Hepatocyte (in vitro differentiated cells): ENCODE measurements around the gene EYS.

Experiments used
- EZH2 ChIP-seq: fragments of 200-600 bp; sonication (generic); IDR thresholded peaks from 2 replicates; pipeline ENCODE4 v1.6.1; 2016; ENCODE audit warnings: antibody characterized with exemption, mild to moderate bottlenecking, borderline replicate concordance
- TF ChIP-seq, protein P1 (sequence below): fragments of 200-600 bp; sonication (generic); IDR thresholded peaks from 2 replicates; pipeline ENCODE4 v1.5.1; 2016; ENCODE audit warnings: antibody characterized with exemption, mild to moderate bottlenecking; ENCODE audit not compliant: poor library complexity

DNA sequence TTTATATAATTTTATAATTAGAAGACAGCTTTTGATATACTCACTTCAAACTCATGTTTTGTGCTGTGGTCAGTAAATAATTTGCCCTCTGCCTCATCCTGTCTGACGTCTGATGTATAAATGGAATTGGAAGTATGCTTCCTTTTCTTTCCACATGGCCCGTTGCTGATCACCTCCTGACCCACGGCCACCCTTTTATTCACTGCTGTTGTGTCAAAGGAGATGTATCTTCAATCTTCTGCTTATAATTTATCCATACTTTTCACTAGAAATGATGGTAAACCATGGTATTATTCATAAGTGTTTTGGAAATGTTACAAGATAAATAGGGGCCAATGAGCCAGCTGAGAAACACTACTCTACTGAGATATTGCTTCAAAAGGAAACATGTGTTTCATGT is 1229.6 kb downstream of the EYS start:
- TF ChIP-seq, protein P1, sequence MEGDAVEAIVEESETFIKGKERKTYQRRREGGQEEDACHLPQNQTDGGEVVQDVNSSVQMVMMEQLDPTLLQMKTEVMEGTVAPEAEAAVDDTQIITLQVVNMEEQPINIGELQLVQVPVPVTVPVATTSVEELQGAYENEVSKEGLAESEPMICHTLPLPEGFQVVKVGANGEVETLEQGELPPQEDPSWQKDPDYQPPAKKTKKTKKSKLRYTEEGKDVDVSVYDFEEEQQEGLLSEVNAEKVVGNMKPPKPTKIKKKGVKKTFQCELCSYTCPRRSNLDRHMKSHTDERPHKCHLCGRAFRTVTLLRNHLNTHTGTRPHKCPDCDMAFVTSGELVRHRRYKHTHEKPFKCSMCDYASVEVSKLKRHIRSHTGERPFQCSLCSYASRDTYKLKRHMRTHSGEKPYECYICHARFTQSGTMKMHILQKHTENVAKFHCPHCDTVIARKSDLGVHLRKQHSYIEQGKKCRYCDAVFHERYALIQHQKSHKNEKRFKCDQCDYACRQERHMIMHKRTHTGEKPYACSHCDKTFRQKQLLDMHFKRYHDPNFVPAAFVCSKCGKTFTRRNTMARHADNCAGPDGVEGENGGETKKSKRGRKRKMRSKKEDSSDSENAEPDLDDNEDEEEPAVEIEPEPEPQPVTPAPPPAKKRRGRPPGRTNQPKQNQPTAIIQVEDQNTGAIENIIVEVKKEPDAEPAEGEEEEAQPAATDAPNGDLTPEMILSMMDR: no peak
- no peak for TF ChIP-seq EZH2
